ENCODE results near the gene ANKRD12. TPM values are rescaled to one million over a fixed set of nuclear protein-coding genes. Genes with fewer than 3 reads are reported as not detected.
"Not testable (repeated sequence)": the region's sequence is repeated elsewhere in the genome, so short reads cannot be mapped to it uniquely, and the experiment has no call there.

Gene ANKRD12
- 10 to 100 TPM; 22.3 to 32.3 TPM for total RNA-seq

DNA sequence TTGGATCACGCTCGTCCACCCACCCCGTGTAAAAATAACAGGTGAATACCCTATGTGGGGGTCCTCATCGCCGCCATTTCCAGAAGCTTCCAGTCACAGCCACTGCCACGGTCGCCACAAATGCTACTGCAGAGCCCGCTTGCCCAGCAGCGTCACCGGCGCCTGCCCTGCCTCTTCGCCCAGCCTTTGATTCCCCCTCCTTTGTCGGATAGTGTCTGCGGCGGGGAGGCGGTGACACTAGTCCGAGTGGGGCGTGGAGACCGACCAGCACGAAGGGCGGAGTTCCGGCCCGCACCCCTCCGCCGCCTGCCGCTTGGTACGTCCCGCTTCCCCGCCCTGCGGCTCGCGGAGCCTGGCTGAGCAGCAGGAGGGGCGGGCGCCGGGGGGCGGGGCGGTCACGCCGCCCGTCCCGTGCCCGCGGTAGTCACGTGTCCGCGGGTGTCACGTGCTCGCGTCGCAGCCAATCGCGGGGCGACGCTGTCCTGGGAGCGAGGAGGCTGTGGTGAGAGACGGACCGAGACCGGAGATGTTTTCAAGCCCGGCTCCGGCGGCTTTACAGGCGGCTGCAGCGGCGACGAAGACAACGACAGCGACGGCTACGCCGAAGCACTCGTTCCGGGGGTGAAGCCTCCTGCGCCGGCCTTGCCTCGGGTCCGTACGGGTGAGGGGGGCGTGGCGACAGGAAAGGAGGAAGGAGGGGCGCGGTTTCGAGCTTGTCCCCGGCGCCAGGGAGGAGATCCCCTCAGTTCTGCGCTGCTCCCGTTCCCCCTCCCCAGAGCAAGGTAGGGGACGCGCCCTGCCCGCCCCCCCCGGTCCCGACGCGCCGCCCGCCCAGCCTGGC lies at the start of gene ANKRD12:
Gene ANKRD12, plus strand, starts transcription at position 467 of the 841 bp plus-strand sequence. CDS start 45,652 bp downstream, outside the sequence.
- Histone ChIP-seq H3K9me3 (no peaks in the 10 kb centered on the region), H3K4me3 (peak within 1 kb of the TSS; percentile 81 to 87), H3K36me3 (peaks cover 14% of the 10 kb centered on the region), H3K4me1 (peaks cover 0 to 45% of the 10 kb centered on the region in 2 donors), H3K27ac (peak within 1 kb of the TSS; percentile 99), H3K27me3 (no peaks in the 10 kb centered on the region)
- TF ChIP-seq, protein P1, sequence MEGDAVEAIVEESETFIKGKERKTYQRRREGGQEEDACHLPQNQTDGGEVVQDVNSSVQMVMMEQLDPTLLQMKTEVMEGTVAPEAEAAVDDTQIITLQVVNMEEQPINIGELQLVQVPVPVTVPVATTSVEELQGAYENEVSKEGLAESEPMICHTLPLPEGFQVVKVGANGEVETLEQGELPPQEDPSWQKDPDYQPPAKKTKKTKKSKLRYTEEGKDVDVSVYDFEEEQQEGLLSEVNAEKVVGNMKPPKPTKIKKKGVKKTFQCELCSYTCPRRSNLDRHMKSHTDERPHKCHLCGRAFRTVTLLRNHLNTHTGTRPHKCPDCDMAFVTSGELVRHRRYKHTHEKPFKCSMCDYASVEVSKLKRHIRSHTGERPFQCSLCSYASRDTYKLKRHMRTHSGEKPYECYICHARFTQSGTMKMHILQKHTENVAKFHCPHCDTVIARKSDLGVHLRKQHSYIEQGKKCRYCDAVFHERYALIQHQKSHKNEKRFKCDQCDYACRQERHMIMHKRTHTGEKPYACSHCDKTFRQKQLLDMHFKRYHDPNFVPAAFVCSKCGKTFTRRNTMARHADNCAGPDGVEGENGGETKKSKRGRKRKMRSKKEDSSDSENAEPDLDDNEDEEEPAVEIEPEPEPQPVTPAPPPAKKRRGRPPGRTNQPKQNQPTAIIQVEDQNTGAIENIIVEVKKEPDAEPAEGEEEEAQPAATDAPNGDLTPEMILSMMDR (IDR thresholded peaks at IDR 0.05): no peak
- peak; percentile 98 for DNase-seq (ENCODE audit: low spot score)

DNA sequence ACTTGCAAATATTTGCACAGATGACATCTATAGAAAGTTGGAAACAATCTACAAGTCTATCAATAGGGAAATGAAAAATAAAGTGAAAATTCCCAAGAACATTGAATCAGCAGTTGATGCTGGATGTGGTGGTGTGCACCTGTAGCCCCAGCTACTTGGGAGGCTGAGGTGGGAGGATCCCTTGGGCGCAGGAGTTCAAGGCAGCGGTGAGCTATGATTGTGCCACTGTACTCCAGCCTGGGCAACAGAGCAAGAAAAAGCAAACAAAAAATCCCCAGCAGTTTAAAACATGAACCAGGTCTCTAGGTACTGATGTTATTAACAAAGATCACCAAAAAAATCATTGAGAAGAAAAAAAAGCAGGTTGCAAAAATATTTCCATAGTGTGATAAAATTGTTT lies 49.4 kb upstream of the ANKRD12 start:
- Histone ChIP-seq H3K27ac (no peak overlapping the region), H3K27me3 (no peaks in the 10 kb centered on the region), H3K9me3 (no peaks in the 10 kb centered on the region), H3K4me3 (no peak overlapping the region), H3K36me3 (no peaks in the 10 kb centered on the region), H3K4me1 (no peaks in the 10 kb centered on the region)
- TF ChIP-seq, protein P1 (IDR thresholded peaks at IDR 0.05): no peak
- no peak for DNase-seq (ENCODE audit: low spot score)

DNA sequence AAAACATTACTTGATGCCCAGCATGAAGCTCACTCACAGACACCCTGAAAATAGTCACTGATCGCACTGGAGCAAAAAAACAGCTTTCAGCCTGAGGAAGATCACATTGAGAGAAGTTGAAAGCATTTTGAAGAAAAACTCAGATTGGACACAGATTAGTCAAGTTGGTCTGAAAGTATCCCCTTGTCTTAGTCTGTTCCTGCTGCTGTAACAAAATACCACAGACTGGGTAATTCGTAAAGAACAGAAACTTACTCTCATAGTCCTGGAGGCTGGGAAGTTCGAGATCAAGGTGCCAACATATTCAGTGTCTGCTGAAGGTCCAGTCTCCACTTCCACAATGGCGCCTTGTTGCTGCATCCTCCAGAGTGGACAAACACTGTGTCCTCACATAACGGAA lies 48.3 kb upstream of the ANKRD12 start:
- Histone ChIP-seq H3K4me3 (no peak overlapping the region), H3K9me3 (no peaks in the 10 kb centered on the region), H3K27me3 (no peaks in the 10 kb centered on the region), H3K4me1 (no peaks in the 10 kb centered on the region), H3K27ac (no peak overlapping the region), H3K36me3 (no peaks in the 10 kb centered on the region)
- TF ChIP-seq, protein P1 (IDR thresholded peaks at IDR 0.05): no peak
- no peak for DNase-seq (ENCODE audit: low spot score)

DNA sequence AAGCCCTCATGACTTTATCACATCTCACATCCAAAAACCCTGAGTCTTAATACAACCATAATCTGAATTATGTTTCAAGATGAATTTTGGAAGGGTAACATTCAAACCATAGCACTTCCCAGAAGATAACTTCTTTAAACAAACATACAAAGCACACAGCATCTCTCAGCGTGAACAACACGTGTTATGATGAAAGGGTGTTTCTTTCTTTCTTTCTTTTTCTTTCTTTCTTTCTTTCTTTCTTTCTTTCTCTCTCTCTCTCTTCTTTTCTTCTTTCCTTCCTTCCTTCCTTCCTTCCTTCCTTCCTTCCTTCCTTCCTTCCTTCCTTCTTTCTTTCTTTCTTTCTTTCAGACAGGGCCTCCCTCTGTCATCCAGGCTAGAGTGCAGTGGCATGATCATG lies 47.9 kb upstream of the ANKRD12 start:
- not testable (repeated sequence) for H3K27me3 ChIP-seq; H3K4me1 ChIP-seq; H3K27ac ChIP-seq; H3K9me3 ChIP-seq; DNase-seq (ENCODE audit: low spot score); H3K4me3 ChIP-seq; H3K36me3 ChIP-seq

DNA sequence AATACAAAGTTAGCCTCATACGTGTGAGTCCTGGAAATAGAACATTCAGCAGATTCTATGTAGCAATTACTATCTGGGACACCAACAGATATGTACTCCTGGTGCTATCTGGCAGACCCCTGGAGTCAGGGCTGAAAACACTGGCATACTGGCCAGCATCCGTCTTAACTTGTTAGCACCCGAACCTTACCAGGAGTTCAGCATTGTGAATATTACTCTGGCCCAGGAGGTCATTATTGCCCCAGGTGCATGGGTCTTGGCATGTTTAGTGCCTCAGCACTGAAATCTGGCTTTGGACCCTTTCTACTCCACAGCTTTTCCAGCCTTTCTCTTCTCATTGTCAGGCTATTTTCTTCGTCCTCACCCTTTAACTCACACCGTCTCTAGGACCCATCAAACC lies 46.0 kb upstream of the ANKRD12 start:
- H3K27me3 ChIP-seq: no peaks in the 10 kb centered on the region
- H3K9me3 ChIP-seq: no peaks in the 10 kb centered on the region
- TF ChIP-seq, protein P1 (IDR thresholded peaks at IDR 0.05): no peak
- no peaks in the 10 kb centered on the region for H3K4me1 ChIP-seq
- H3K4me3 ChIP-seq: no peak overlapping the region
- no peaks in the 10 kb centered on the region for H3K36me3 ChIP-seq
- H3K27ac ChIP-seq: no peak overlapping the region
- DNase-seq (ENCODE audit: low spot score): no peak

DNA sequence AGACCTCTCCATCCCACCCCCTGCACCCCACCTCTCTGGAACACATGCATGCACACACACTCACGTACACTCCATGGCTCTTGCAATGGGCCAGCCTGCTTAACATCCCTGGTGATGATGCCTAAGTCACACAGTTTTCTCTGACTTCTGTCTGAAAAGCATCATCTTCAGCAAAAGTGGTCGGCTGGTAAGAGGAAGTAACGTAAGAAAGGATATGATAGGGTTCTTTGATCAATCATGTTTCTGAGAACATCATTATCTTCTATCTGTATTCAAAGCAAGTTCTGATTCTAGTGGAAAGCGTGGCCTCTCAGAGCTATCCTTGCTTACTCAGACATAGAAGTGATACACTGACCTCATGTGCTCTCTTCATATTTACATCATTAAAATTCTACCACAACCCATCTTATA lies 45.5 kb upstream of the ANKRD12 start:
- H3K27ac ChIP-seq: no peak overlapping the region
- no peaks in the 10 kb centered on the region for H3K36me3 ChIP-seq
- no peak overlapping the region for H3K4me3 ChIP-seq
- no peaks in the 10 kb centered on the region for H3K9me3 ChIP-seq
- TF ChIP-seq, protein P1 (IDR thresholded peaks at IDR 0.05): no peak
- H3K27me3 ChIP-seq: no peaks in the 10 kb centered on the region
- no peak for DNase-seq (ENCODE audit: low spot score)
- no peaks in the 10 kb centered on the region for H3K4me1 ChIP-seq

Measured in right atrium auricular region (tissue), 2 donors.